Activated T-helper 2 cell treated with anti-CD3 and anti-CD28 coated beads, Interferon-gamma antibody, Interleukin-2, Interleukin-4, amounts not matched to agents 10 μg/mL and 5 μg/mL and 100 μg/mL, durations not matched to agents 14 hours and 24 hours and 36 hours (primary cell): ENCODE measurements around the gene ANO3. TPM values are rescaled to one million over a fixed set of nuclear protein-coding genes. Genes with fewer than 3 reads are reported as not detected.
"Not testable (repeated sequence)": the region's sequence is repeated elsewhere in the genome, so short reads cannot be mapped to it uniquely, and the experiment has no call there.

ENCODE experiments used
- DNase-seq: peaks from one replicate; pipeline ENCODE4 v3.0.0; 2021; ENCODE audit warnings: low spot score
- H3K27ac Mint-ChIP-seq: one replicate; pipeline ENCODE4 v1.8.0; 2021; ENCODE audit warnings: mixed read lengths
- H3K27me3 Mint-ChIP-seq: one replicate; pipeline ENCODE4 v1.8.0; 2021; ENCODE audit warnings: low read depth, mixed read lengths
- H3K36me3 Mint-ChIP-seq: one replicate; pipeline ENCODE4 v1.8.0; 2021; ENCODE audit warnings: low read depth, mixed read lengths
- H3K4me1 Mint-ChIP-seq: one replicate; pipeline ENCODE4 v1.8.0; 2021; ENCODE audit warnings: low read depth, mixed read lengths
- H3K4me3 Mint-ChIP-seq: one replicate; pipeline ENCODE4 v1.8.0; 2021; ENCODE audit warnings: low read depth, mild to moderate bottlenecking, moderate library complexity, mixed read lengths
- H3K9me3 Mint-ChIP-seq: one replicate; pipeline ENCODE4 v1.8.0; 2021; ENCODE audit warnings: mixed read lengths
- intact Hi-C: fragments of 100-400 bp; cut with micrococcal nuclease; formaldehyde crosslinking; loops from one replicate; pipeline ENCODE4 v1.15.1; 2023
- total RNA-seq: library from RNA; stranded (reverse); gene quantifications from 2 replicates; pipeline ENCODE4 v1.2.3, GENCODE V29; 2022

The ANO3 gene
- total RNA-seq: not detected in 2 replicates

- Mint-ChIP-seq H3K9me3 (no peaks in the 10 kb centered on the region), H3K36me3 (no peaks in the 10 kb centered on the region), H3K27ac (no peak within 1 kb of the TSS), H3K27me3 (no peaks in the 10 kb centered on the region), H3K4me1 (no peaks in the 10 kb centered on the region), H3K4me3 (no peak within 1 kb of the TSS)
- DNase-seq: peak; percentile 8
- intact Hi-C loops: no loop called here
These were observed at the start of gene ANO3 for GRCh38 chr11:26331911-26332571. Gene ANO3, plus strand, starts transcription at chr11:26332130. Its CDS starts 146 bp downstream, at chr11:26332276.

- Mint-ChIP-seq H3K4me3 (peak overlapping the region; percentile 52), H3K4me1 (peaks cover 4% of the 10 kb centered on the region)
These were observed 48.0 kb upstream of the ANO3 start for GRCh38 chr11:26283852-26284408.

GRCh38 chr11:26285608-26286007, 46.3 kb upstream of the ANO3 start:
- Mint-ChIP-seq H3K27me3 (no peaks in the 10 kb centered on the region), H3K27ac (no peak overlapping the region)

More at GRCh38 chr11:26283852-26284408, 48.0 kb upstream of the ANO3 start:
- Mint-ChIP-seq H3K36me3 (no peaks in the 10 kb centered on the region), H3K27ac (no peak overlapping the region), H3K27me3 (no peaks in the 10 kb centered on the region), H3K9me3 (no peaks in the 10 kb centered on the region)
- intact Hi-C loops: loop anchor here (5.0 to 10.0 kb wide), 2 partner anchors 871 to 1203 kb away; no protein-coding TSS in a partner anchor
- DNase-seq: no peak

GRCh38 chr11:26286472-26287066, 45.4 kb upstream of the ANO3 start:
- H3K9me3 Mint-ChIP-seq: no peaks in the 10 kb centered on the region
- intact Hi-C loops: loop anchor here (10.0 kb wide), 1 partner anchor 868 kb away; no protein-coding TSS in a partner anchor
- peaks cover 4% of the 10 kb centered on the region for H3K4me1 Mint-ChIP-seq
- H3K36me3 Mint-ChIP-seq: no peaks in the 10 kb centered on the region
- no peaks in the 10 kb centered on the region for H3K27me3 Mint-ChIP-seq
- DNase-seq: no peak
- H3K27ac Mint-ChIP-seq: no peak overlapping the region
- H3K4me3 Mint-ChIP-seq: no peak overlapping the region

More at GRCh38 chr11:26285608-26286007, 46.3 kb upstream of the ANO3 start:
- Mint-ChIP-seq H3K36me3 (no peaks in the 10 kb centered on the region), H3K4me1 (peaks cover 4% of the 10 kb centered on the region), H3K9me3 (no peaks in the 10 kb centered on the region), H3K4me3 (no peak overlapping the region)
- no peak for DNase-seq
- intact Hi-C loops: loop anchor here (10.0 kb wide), 1 partner anchor 869 kb away; no protein-coding TSS in a partner anchor

- no peak overlapping the region for H3K4me3 Mint-ChIP-seq
- H3K4me1 Mint-ChIP-seq: peaks cover 4% of the 10 kb centered on the region
- no peaks in the 10 kb centered on the region for H3K27me3 Mint-ChIP-seq
- no peaks in the 10 kb centered on the region for H3K36me3 Mint-ChIP-seq
- no peaks in the 10 kb centered on the region for H3K9me3 Mint-ChIP-seq
- H3K27ac Mint-ChIP-seq: no peak overlapping the region
- no peak for DNase-seq
- intact Hi-C loops: loop anchor here (10.0 kb wide), 1 partner anchor 868 kb away; no protein-coding TSS in a partner anchor
These were observed 44.8 kb upstream of the ANO3 start for GRCh38 chr11:26287067-26287518.

- Mint-ChIP-seq H3K4me1 (no peaks in the 10 kb centered on the region), H3K27ac (no peak overlapping the region), H3K36me3 (no peaks in the 10 kb centered on the region), H3K27me3 (no peaks in the 10 kb centered on the region), H3K9me3 (no peaks in the 10 kb centered on the region), H3K4me3 (no peak overlapping the region)
- DNase-seq: no peak
- intact Hi-C loops: no loop called here
These were observed 34.5 kb upstream of the ANO3 start for GRCh38 chr11:26297189-26297975.

GRCh38 chr11:26316372-26316771, 15.6 kb upstream of the ANO3 start:
- intact Hi-C loops, DNase-seq, H3K4me3 Mint-ChIP-seq, H3K27ac Mint-ChIP-seq, H3K9me3 Mint-ChIP-seq, H3K4me1 Mint-ChIP-seq, H3K27me3 Mint-ChIP-seq, H3K36me3 Mint-ChIP-seq: not testable (repeated sequence)

GRCh38 chr11:26319906-26320305, 12.0 kb upstream of the ANO3 start:
- no peaks in the 10 kb centered on the region for H3K4me1 Mint-ChIP-seq
- no peaks in the 10 kb centered on the region for H3K9me3 Mint-ChIP-seq
- DNase-seq: no peak
- H3K36me3 Mint-ChIP-seq: no peaks in the 10 kb centered on the region
- no peak overlapping the region for H3K4me3 Mint-ChIP-seq
- H3K27ac Mint-ChIP-seq: no peak overlapping the region
- H3K27me3 Mint-ChIP-seq: no peaks in the 10 kb centered on the region
- intact Hi-C loops: no loop called here

GRCh38 chr11:26321516-26321915, 10.4 kb upstream of the ANO3 start:
- H3K27ac Mint-ChIP-seq: no peak overlapping the region
- intact Hi-C loops: no loop called here
- no peaks in the 10 kb centered on the region for H3K9me3 Mint-ChIP-seq
- H3K4me3 Mint-ChIP-seq: no peak overlapping the region
- H3K27me3 Mint-ChIP-seq: no peaks in the 10 kb centered on the region
- no peaks in the 10 kb centered on the region for H3K36me3 Mint-ChIP-seq
- H3K4me1 Mint-ChIP-seq: no peaks in the 10 kb centered on the region
- DNase-seq: no peak

GRCh38 chr11:26322335-26323067, 9.4 kb upstream of the ANO3 start:
- DNase-seq: no peak
- no peaks in the 10 kb centered on the region for H3K36me3 Mint-ChIP-seq
- H3K4me3 Mint-ChIP-seq: no peak overlapping the region
- no peak overlapping the region for H3K27ac Mint-ChIP-seq
- H3K9me3 Mint-ChIP-seq: no peaks in the 10 kb centered on the region
- no peaks in the 10 kb centered on the region for H3K4me1 Mint-ChIP-seq
- no peaks in the 10 kb centered on the region for H3K27me3 Mint-ChIP-seq
- intact Hi-C loops: no loop called here

GRCh38 chr11:26323837-26324236, 8.1 kb upstream of the ANO3 start:
- Mint-ChIP-seq H3K36me3 (no peaks in the 10 kb centered on the region), H3K27ac (no peak overlapping the region), H3K4me1 (no peaks in the 10 kb centered on the region), H3K9me3 (no peaks in the 10 kb centered on the region), H3K4me3 (no peak overlapping the region), H3K27me3 (no peaks in the 10 kb centered on the region)
- intact Hi-C loops: no loop called here
- no peak for DNase-seq

- H3K9me3 Mint-ChIP-seq: no peaks in the 10 kb centered on the region
- no peak overlapping the region for H3K4me3 Mint-ChIP-seq
- no peak overlapping the region for H3K27ac Mint-ChIP-seq
- no peaks in the 10 kb centered on the region for H3K36me3 Mint-ChIP-seq
- intact Hi-C loops: no loop called here
- no peaks in the 10 kb centered on the region for H3K4me1 Mint-ChIP-seq
- H3K27me3 Mint-ChIP-seq: no peaks in the 10 kb centered on the region
- DNase-seq: no peak
These were observed 7.7 kb upstream of the ANO3 start for GRCh38 chr11:26324270-26324669.
